ENCODE results near the gene CYP2W1. TPM values are rescaled to one million over a fixed set of nuclear protein-coding genes. Genes with fewer than 3 reads are reported as not detected.
"Not testable (repeated sequence)": the region's sequence is repeated elsewhere in the genome, so short reads cannot be mapped to it uniquely, and the experiment has no call there.

The CYP2W1 gene
- total RNA-seq, 2 experiments from 2014 or later = not detected

DNA sequence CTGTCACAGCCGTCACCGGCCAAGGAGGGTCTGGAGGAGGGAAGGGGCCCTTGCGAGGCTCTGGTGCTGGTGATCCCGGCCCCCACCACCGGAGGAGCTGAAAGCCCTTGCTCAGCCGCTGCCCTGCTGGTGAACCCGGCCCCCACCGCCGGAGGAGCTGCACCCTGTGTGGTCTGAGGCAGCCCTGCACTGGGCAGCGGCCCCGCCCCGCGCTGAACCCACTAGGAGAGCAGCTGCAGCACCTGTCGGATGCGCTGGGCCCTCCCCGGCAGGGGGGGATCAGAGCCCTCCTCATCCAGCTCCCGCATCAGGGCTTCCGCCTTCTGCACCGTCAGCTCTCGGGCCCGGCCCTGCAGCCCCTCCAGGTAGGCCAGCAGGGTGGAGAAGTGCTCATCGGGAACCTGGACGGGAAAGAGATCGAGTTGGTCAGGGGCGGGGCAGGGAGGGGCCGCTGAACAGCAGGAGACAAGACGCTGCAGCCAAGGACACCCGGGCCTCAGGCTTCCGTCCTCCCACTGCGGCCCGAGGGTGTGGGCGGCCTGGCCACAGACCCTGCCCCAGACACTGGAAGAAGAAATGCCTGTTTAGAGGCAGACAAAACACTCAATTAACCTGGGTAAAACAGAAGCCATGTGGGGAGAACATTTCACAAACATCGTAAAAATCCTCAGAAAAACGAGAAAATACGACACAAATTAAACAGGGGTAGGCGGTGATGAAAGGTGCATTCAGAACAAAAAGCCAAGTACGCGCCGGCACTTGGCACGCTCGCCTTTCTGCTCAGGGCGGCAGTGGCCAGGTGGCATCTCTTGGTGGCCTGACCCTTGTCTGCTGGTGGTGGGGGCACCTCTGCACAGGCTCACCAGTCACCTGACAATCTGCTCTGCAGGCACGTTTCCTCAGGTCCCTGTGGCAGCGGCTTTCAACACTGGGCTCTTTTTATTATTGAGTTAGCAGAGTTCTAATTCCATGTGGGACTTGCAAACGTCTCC lies 14.7 kb downstream of the CYP2W1 start:
- POLR2A ChIA-PET = no interaction called here
- Mint-ChIP-seq H3K4me1 (ENCODE audit: low read depth) (no peaks in the 10 kb centered on the region), H3K27me3 (no peaks in the 10 kb centered on the region), H3K4me3 (no peak overlapping the region), H3K36me3 (no peaks in the 10 kb centered on the region), H3K9me3 (no peaks in the 10 kb centered on the region), H3K27ac (no peak overlapping the region)
- intact Hi-C loops (cut with micrococcal nuclease) = no loop called here
- DNase-seq = no peak
- CTCF ChIA-PET = interaction anchor here (9.5 kb wide), 1 partner anchor 69 kb away, joined by 300 read pairs; no protein-coding TSS in a partner anchor

DNA sequence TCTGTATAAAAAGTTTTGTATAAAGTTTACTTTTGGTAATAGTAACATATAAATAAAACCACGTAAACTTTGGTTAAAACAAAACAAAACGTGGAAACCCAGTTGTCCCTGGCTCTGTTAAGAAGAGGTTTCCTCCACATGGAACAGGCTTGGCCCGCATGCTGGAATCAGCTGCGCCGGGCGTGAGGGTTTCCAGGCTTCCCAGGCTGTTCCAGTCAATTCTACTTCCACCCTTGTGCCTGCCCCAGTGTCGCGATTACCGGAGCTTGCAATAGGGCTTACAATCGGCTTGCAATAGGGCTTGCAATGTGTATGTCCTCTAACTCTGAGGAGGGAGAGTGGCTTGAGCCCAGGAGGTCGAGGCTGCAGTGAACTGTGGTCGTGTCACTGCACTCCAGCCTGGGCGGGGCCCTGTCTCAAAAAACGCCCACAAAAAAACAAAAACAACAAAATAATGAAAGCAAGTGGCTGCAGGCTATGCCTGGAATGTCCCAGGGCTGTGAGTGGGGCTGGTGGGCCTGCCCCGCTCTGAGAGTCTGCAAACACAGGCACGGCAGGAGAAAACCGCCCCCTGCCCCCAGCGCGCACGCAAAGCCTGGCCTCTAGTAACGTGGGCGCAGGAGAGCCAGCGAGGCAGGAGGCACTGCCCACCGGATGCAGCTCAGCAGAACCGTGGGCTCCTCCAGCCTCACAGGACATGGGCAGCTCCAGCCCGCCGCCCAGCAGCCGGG lies 16.3 kb downstream of the CYP2W1 start:
- H3K4me1 Mint-ChIP-seq (ENCODE audit: low read depth) = no peaks in the 10 kb centered on the region
- no peak overlapping the region for H3K4me3 Mint-ChIP-seq
- no peaks in the 10 kb centered on the region for H3K27me3 Mint-ChIP-seq
- no peaks in the 10 kb centered on the region for H3K36me3 Mint-ChIP-seq
- intact Hi-C loops (cut with micrococcal nuclease) = no loop called here
- no peak for DNase-seq
- ChIA-PET POLR2A (no interaction called here), CTCF (interaction anchor here (9.5 kb wide), 1 partner anchor 67 kb away, joined by 300 read pairs; no protein-coding TSS in a partner anchor)
- H3K9me3 Mint-ChIP-seq = no peaks in the 10 kb centered on the region
- H3K27ac Mint-ChIP-seq = no peak overlapping the region

DNA sequence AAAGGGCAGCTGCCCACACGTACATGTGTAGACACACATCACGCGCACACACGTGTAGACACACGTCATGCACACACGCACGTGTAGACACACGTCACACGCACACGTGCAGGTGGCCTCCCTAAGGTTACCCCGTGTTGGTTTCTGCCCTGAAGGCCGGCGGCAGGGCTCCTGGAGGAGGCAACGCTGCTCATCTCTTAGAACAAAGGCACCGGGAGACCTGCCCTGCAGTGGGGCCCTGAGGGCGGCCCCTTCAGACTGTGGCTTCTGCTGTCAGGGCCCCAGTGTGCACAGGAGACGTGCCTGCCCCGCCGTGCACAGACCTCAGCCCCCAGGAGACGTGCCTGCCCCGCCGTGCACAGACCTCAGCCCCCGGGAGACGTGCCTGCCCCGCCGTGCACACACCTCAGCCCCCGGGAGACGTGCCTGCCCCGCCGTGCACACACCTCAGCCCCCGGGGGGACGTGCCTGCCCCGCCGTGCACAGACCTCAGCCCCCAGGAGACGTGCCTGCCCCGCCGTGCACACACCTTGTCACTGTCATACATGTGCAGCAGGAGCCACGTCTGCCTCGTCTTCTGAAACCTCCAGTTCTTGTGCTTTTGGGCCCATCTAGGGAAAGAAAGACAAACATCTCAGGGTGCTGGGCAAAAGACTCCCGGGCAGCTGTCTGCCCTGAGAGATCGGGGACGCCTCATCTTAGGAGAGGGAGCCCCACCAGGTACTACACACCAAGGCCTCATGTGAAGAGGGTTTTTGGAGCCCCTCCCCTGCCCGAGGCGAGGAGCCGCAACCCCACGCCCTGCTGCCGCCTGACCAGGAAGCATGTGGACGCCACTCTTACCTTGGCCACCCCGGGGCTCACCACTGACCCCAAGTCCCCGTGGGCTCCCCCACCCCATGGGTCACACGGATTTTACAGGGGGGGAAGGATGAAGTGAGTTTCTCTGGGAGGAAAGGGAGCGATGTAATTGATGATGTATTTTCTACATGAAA lies 17.3 kb downstream of the CYP2W1 start:
- no peak for DNase-seq
- Mint-ChIP-seq H3K9me3 (no peaks in the 10 kb centered on the region), H3K36me3 (no peaks in the 10 kb centered on the region), H3K4me3 (no peak overlapping the region), H3K27me3 (no peaks in the 10 kb centered on the region), H3K27ac (no peak overlapping the region), H3K4me1 (ENCODE audit: low read depth) (no peaks in the 10 kb centered on the region)
- ChIA-PET POLR2A (no interaction called here), CTCF (interaction anchor here (9.5 kb wide), 1 partner anchor 66 kb away, joined by 300 read pairs; no protein-coding TSS in a partner anchor)
- intact Hi-C loops (cut with micrococcal nuclease) = no loop called here

DNA sequence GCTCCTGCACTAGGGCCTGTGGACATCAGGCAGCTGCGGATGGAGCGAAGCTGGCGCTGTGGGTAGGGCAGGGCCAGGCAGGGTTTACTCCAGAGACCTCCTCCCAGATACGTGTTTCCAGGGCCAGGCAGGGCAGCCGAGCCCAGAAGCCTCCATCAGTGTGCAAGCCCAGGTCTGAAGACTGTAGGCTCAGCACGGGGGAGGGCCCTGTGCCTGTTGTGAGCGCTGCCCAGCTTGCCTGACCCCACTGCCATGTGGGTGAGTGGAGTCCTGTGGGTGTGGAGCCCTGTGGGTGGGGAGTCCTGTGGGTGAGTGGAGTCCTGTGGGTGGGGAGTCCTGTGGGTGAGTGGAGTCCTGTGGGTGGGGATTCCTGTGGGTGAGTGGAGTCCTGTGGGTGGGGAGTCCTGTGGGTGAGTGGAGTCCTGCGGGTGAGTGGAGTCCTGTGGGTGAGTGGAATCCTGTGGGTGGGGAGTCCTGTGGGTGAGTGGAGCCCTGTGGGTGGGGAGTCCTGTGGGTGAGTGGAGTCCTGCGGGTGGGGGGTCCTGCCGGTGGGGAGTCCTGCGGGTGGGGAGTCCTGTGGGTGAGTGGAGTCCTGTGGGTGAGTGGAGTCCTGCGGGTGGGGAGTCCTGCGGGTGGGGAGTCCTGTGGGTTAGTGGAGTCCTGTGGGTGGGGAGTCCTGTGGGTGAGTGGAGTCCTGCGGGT lies 18.2 kb downstream of the CYP2W1 start:
- H3K4me1 Mint-ChIP-seq (ENCODE audit: low read depth); H3K27ac Mint-ChIP-seq; H3K27me3 Mint-ChIP-seq; H3K4me3 Mint-ChIP-seq; H3K9me3 Mint-ChIP-seq; H3K36me3 Mint-ChIP-seq; intact Hi-C loops (cut with micrococcal nuclease); POLR2A ChIA-PET; CTCF ChIA-PET; DNase-seq: not testable (repeated sequence)

DNA sequence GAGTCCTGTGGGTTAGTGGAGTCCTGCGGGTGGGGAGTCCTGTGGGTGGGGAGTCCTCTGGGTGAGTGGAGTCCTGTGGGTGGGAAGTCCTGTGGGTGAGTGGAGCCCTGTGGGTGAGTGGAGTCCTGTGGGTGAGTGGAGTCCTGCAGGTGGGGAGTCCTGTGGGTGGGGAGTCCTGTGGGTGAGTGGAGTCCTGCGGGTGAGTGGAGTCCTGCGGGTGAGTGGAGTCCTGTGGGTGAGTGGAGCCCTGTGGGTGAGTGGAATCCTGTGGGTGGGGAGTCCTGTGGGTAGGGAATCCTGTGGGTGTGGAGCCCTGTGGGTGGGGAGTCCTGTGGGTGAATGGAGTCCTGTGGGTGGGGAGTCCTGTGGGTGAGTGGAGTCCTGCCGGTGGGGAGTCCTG lies 19.0 kb downstream of the CYP2W1 start:
- H3K27me3 Mint-ChIP-seq; H3K4me3 Mint-ChIP-seq; H3K9me3 Mint-ChIP-seq; CTCF ChIA-PET; POLR2A ChIA-PET; intact Hi-C loops (cut with micrococcal nuclease); H3K36me3 Mint-ChIP-seq; H3K27ac Mint-ChIP-seq; DNase-seq; H3K4me1 Mint-ChIP-seq (ENCODE audit: low read depth): not testable (repeated sequence)

DNA sequence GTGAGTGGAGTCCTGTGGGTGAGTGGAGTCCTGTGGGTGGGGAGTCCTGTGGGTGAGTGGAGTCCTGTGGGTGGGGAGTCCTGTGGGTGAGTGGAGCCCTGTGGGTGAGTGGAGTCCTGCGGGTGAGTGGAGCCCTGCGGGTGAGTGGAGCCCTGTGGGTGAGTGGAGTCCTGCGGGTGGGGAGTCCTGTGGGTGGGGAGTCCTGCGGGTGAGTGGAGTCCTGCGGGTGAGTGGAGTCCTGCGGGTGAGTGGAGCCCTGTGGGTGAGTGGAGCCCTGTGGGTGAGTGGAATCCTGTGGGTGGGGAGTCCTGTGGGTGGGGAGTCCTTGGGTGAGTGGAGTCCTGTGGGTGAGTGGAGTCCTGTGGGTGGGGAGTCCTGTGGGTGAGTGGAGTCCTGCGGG lies 19.5 kb downstream of the CYP2W1 start:
- H3K27me3 Mint-ChIP-seq; H3K36me3 Mint-ChIP-seq; H3K4me3 Mint-ChIP-seq; H3K27ac Mint-ChIP-seq; POLR2A ChIA-PET; DNase-seq; H3K9me3 Mint-ChIP-seq; CTCF ChIA-PET; H3K4me1 Mint-ChIP-seq (ENCODE audit: low read depth); intact Hi-C loops (cut with micrococcal nuclease): not testable (repeated sequence)

DNA sequence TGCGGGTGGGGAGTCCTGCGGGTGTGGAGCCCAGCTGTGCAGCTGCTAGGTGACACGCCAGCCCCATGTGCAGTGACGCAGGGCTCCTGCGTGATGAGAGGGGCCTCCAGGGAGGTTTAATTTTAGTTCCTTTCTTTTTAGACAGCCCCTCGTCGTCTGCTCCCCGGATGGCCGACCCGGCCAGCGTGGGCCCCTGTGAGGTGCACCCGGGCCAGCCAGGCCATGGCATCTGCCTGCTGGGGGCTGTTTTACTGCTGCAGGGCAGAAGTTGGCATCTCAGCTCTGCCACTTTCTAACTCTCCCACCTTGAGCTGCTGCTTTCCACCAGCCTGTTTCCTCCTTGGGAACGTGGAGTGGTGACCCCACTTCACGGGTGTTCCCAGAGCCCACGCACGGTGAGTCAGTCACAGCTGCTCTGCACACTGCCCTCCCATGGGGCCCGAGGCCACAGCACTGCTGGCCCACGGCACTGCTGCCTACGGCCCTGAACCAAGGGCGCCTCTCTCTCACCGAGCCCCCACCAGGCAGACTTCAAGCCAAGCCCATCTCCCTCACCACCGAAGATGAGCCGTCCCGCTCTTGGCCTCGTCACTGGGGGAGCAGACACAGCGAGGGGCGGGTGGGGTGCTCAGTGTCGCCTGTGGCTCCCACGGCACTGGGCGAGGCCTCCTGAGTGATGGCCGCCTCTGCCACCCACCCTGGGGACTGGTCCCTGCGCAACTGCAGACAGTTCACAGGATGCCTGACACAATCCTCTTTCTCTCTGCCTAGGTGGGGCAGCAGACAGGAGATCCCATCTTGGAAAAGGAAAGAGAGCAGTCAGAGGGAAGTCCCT lies 21.3 kb downstream of the CYP2W1 start:
- Mint-ChIP-seq H3K27ac (no peak overlapping the region), H3K9me3 (no peaks in the 10 kb centered on the region), H3K36me3 (peaks cover 4% of the 10 kb centered on the region), H3K27me3 (no peaks in the 10 kb centered on the region), H3K4me3 (no peak overlapping the region), H3K4me1 (ENCODE audit: low read depth) (no peaks in the 10 kb centered on the region)
- POLR2A ChIA-PET = no interaction called here
- no peak for DNase-seq
- intact Hi-C loops (cut with micrococcal nuclease) = no loop called here
- CTCF ChIA-PET = interaction anchor here (2.3 kb wide), 1 partner anchor 11 kb away, joined by 13 read pairs; no protein-coding TSS in a partner anchor

DNA sequence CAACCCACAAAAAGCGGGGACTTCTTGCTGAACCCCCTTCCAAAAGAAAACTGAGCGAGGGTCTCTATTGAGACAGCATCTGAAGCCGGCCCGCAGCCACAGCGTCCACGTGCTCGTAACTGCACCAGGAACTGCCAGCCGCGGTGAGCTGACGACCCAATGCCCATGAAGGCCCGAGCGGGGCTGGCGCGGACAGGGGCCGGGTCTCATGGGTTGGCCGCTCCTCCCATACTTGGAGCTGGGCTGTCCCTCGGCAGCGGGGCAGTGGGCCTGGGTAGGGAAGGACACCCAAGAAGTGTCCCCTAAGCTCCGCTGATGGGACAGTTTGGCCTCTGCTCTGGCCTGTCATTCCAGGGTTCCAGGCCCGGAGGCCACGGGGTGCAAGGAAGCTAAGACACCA lies 22.3 kb downstream of the CYP2W1 start:
- Mint-ChIP-seq H3K36me3 (peaks cover 6% of the 10 kb centered on the region), H3K4me1 (ENCODE audit: low read depth) (no peaks in the 10 kb centered on the region), H3K9me3 (no peaks in the 10 kb centered on the region), H3K27me3 (no peaks in the 10 kb centered on the region), H3K27ac (no peak overlapping the region), H3K4me3 (no peak overlapping the region)
- POLR2A ChIA-PET = no interaction called here
- CTCF ChIA-PET = interaction anchor here (2.3 kb wide), 1 partner anchor 12 kb away, joined by 13 read pairs; no protein-coding TSS in a partner anchor
- no peak for DNase-seq
- intact Hi-C loops (cut with micrococcal nuclease) = no loop called here

DNA sequence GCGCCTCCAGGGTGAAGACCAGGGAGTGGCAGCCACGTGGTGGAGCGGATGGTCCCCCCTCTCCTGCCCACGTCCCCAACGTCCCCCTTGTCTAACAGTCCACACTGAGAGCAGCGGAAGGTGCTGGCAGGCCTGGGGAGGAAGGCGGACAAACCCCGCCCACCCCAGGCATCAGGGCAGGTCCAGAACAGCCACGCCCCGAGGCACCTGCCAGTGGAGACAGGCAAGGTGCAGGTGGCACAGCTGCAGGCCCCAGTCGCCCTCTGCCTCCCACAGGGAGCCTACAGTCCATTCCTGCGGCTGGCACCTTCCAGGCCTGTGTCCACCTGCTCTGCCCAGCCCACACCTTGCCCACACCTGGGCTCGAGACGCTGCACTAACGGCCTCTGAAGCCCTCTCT lies 24.9 kb downstream of the CYP2W1 start:
- Mint-ChIP-seq H3K4me1 (ENCODE audit: low read depth) (peaks cover 6% of the 10 kb centered on the region), H3K27me3 (no peaks in the 10 kb centered on the region), H3K36me3 (peaks cover 6% of the 10 kb centered on the region), H3K27ac (no peak overlapping the region), H3K9me3 (no peaks in the 10 kb centered on the region), H3K4me3 (no peak overlapping the region)
- intact Hi-C loops (cut with micrococcal nuclease) = no loop called here
- CTCF ChIA-PET = no interaction called here
- no peak for DNase-seq
- POLR2A ChIA-PET = interaction anchor here (1.0 kb wide), 1 partner anchor 36 kb away, joined by 3 read pairs; no protein-coding TSS in a partner anchor

DNA sequence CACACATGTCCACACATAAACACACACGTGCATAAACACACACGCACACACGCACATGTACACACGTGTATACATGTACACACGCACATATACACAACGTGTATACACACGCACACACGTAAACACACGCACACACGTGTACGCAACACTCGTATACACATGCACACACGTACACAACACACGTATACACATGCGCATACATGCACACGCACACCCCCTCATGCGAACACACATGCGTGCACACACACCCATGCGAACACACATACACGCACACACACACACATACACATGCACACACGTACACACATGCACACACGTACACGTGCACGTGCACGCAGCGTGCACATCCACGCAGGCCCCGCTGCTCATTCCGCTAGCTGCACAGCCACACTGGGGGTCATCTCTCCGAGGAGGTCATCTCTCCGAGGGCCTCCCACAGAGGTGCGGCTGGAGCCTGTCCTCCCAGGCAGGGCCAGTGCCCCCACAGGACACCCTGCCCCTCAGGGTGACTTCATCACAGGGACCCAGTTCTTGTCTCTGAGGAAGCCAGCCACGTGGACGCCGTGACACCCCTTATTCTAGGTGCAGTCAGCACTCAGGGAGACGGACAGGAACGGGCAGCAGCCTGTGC lies 25.9 kb downstream of the CYP2W1 start:
- DNase-seq = no peak
- no peaks in the 10 kb centered on the region for H3K9me3 Mint-ChIP-seq
- POLR2A ChIA-PET = no interaction called here
- no peaks in the 10 kb centered on the region for H3K27me3 Mint-ChIP-seq
- peaks cover 6% of the 10 kb centered on the region for H3K4me1 Mint-ChIP-seq (ENCODE audit: low read depth)
- H3K4me3 Mint-ChIP-seq = no peak overlapping the region
- H3K27ac Mint-ChIP-seq = no peak overlapping the region
- CTCF ChIA-PET = interaction anchor here (1.1 kb wide), 1 partner anchor 16 kb away, joined by 3 read pairs; no protein-coding TSS in a partner anchor
- H3K36me3 Mint-ChIP-seq = peaks cover 6% of the 10 kb centered on the region
- intact Hi-C loops (cut with micrococcal nuclease) = no loop called here
